GM03348 (cell line): Measurements from ENCODE around the gene RNF26.

Experiments used
- DNase-seq: peaks from one replicate; pipeline ENCODE4 v3.0.0; 2012; ENCODE audit warnings: low spot score

RNF26 gene

DNA sequence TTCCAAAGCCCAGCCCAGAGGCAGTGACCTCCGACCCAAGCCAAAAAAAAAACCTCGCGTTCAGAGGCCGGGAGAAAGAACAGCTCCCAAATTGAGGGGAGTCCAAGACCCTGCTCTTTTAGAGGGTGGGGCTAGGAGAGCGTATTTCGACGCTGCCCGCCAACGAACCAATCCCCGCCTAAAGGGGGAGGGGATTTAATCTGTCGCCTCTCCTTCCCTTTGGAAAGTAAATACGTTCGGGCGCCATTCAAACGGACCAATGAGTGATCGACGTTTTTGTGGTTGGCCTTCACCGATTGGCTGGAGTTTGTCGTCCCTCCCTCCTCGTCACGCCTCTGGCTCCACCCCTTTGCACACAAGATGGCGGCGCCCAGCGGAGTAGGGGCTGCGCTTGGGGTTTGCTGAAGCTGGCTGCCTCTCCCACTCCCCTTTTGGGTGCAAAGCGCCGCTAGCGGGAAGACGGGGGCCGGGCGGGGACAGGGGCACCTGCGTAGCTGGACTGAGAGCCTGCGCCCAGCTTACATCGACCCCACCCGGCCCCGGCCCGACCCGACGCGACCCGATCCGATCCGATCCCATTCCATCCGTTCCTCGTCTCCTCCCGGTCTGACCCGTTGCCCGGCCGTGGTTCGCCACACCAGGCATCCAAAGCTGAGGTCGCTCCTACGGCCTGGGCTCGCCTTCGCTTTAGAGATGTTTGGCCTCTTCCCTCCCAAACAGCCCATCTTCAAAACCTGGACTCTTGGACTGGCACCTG is at the start of gene RNF26:
Gene RNF26 (plus strand): TSS at position 354 of the 757 bp plus-strand sequence. CDS start 596 bp downstream, outside the sequence.
- peak; percentile 99 for DNase-seq

DNA sequence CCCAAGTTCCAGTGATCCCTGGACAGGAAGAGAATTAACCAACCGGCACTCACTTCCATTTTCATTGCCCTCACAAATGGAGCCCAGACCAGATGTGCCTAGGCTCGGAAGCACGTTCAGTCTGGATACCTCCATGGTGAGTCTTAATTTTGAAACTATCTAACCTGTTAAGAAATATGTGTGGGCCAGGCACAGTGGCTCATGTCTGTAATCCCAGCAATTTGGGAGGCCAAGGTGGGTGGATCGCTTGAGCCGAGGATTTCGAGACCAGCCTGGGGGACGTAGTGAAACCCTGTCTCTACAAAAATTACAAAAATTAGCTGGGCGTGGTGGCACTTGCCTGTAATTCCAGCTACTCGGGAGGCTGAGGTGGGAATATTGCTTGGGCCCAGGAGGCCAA is 48.9 kb upstream of the RNF26 start:
- no peak for DNase-seq

DNA sequence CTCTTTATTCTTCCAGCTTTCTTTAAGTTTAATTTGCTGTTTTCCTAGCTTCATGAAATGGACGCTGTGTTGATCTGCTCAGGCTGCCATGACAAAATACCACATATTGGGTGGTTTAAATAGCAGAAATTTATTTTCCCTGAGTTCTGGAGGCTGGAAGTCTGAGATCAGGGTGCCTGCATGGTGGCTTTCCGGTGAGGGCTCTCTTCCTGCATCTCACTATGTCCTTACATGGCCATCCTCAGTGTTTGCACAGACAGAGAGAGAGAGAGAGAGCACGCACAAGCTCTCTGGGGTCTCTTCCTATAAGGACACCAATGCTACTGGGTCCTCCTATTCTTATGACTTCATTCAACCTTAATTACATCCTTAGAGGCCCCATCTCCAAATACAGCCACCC is 46.1 kb upstream of the RNF26 start:
- no peak for DNase-seq

DNA sequence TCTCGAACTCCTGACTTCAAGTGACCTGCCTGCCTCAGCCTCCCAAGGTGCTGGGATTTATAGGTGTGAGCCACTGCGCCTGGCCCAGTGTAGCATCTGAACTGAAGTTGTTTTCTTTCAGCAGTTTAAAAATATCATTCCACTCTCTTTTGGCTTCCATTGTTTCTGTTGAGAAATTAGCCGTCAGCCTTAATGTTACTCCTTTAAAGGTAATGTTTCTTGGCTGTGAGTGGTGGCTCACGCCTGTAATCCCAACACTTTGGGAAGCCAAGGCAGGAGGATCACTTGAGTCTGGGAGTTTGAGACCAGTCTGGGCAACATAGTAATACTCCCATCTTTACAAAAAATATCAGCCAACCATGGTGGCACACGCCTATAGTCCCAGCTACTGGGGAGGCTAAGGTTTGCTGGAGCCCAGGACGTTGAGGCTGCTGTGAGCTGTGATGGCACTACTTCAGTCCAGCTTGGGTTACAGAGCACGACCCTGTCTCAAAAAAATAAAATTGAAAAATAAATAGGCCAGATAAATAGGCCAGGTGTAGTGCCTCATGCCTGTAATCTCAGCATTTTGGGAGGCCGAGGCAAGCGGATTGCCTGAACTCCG is 43.3 kb upstream of the RNF26 start:
- no peak for DNase-seq

DNA sequence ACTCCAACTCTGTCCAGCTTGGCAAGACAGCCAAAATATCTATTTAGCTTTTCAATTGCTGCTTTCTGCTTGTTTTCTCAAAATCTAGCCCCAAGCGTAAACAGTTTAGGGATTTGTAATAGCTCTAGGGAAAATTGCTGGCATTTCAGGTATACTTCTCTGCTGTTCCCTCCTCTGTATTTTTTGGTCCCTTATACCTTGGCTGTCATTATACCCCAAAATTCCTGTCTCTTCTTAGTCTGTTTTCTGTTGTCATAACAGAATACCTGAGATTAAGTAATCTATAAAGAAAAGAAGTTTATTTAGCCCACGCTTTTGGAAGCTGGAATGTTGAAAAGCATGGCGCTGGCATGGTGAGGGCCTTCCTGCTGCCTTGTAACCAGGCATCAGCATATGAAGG is 40.9 kb upstream of the RNF26 start:
- DNase-seq: no peak

- no peak for DNase-seq
Observed at GRCh38 chr11:119295178-119295577, 39.1 kb upstream of the RNF26 start.

GRCh38 chr11:119297938-119298337 is 36.4 kb upstream of the RNF26 start:
- DNase-seq: no peak

DNA sequence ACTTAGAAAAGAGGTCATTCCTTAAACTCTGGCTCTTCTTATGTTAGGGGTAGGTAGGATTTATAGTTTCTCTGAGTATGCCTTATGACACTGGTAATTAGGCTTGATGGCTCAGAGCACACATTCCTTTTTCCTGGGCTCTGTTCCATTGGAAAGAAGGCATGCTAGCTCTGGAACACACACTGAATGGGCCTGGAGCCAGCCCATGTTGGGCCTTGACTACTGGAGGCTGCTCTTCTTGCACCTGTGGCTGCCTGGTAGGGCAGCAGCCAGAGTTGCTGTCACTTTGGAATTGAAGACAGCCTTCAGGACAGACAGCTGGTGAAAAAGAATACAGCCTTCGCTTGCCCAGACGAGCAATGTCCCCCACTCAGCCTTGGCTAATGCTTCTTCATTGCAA is 35.6 kb upstream of the RNF26 start:
- no peak for DNase-seq

DNA sequence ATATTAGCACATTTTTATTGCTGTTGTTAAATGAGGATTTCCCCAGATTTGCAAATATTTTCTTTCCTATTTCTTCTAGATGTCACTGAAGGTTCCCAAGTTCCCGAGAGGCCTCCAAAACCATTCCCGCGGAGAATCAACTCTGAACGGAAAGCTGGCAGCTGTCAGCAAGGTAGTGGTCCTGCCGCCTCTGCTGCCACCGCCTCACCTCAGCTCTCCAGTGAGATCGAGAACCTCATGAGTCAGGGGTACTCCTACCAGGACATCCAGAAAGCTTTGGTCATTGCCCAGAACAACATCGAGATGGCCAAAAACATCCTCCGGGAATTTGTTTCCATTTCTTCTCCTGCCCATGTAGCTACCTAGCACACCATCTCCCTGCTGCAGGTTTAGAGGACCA is 34.9 kb upstream of the RNF26 start:
- DNase-seq: no peak

DNA sequence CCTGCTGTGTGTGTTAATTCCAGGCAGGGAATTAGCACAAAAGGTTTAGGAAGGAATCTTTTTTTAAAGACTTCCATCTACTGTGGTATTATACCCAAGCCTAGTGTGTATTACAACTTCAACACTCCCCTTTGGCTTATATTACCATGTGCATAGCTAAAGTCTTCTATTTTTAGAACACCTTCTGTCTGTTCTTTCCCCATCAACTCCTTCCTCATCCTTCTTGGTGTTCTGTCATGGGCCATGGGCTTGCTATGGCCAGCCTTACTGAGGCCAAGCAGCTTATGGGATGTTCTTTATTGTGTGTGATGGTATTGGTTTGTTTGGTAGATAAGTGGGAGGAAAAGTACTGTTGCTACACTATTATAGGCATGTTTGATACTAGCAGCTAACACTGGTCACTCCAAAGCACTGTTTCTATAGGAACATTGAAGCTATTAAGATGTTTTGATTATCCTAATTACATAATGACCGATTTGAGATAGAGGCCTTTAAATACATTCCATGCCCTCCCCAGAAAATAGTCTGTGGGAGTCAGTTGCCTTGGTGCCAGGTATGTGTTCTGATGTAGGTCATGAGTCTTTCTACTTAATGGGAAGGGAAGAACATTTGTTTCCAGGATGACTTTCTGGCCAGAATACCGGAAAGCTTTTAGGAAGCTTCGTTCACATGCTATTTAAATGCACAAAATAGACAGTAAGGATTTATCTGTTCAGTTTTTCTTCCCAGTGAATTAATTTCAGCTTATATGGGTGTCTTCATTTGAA is 33.9 kb upstream of the RNF26 start:
- no peak for DNase-seq

DNA sequence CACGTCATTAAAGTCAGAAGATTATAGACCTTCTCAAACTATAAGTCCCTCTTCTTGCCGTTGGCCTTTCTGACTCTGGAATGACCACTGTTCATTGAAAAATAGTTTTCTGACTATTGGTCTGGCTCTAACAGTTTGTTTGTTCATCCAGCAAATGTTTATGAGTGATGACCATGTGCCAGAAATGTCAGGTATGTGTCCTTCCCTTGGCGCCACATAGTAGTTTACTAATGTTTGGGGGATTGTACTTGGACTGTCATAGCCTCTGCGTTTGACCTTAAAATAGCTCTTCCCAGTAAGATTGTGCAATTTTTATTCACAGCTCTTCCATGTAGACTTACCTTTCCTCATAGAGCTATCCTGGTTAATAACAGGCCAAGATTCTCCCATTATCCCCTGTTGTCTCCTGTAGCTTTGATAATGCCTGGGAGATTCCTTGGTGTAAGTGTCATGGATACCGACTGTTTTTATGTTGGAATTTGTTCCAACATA is 31.1 kb upstream of the RNF26 start:
- no peak for DNase-seq

- DNase-seq: no peak
Observed at GRCh38 chr11:119305556-119306372, 28.6 kb upstream of the RNF26 start.

GRCh38 chr11:119306373-119306890 is 27.9 kb upstream of the RNF26 start:
- peak; percentile 58 for DNase-seq

GRCh38 chr11:119307219-119307618 is 27.1 kb upstream of the RNF26 start:
- no peak for DNase-seq

- no peak for DNase-seq
Observed at GRCh38 chr11:119307974-119308373, 26.4 kb upstream of the RNF26 start.

DNA sequence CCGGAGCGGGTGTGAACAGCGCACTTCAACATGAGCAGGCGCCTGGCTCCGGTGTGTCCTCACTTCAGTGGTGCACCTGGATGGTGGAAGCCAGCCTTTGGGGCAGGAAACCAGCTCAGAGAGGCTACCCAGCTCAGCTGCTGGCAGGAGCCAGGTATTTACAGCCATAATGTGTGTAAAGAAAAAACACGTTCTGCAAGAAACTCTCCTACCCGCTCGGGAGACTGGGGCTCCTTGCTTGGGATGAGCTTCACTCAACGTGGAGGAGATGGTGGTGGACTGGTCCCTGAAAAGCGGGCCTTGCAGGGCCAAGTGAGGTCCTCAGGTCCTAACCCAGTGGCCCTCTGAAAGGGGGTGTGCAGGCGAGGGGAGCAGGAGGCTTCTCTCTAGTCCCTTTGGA is 24.9 kb upstream of the RNF26 start:
- DNase-seq: no peak

GRCh38 chr11:119309953-119310681 is 24.2 kb upstream of the RNF26 start:
- no peak for DNase-seq

DNA sequence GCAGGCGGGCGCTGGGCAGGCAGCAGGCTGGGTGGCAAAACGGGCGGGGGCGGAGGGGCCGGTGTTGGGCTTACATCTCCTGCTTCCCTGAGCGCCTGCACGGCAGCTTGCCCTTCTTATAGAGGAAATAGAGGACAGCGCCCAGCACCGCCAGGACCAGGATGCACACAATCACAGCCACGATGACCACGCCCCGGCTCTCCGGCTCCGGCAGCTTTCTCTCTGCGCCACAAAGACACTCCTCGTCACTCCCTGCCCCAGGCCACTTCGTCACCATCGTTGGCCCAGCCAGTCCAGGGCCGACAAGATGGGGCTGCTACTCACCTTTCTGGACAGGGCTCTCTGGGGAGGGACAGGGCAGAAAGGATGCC is 23.7 kb upstream of the RNF26 start:
- DNase-seq: no peak

DNA sequence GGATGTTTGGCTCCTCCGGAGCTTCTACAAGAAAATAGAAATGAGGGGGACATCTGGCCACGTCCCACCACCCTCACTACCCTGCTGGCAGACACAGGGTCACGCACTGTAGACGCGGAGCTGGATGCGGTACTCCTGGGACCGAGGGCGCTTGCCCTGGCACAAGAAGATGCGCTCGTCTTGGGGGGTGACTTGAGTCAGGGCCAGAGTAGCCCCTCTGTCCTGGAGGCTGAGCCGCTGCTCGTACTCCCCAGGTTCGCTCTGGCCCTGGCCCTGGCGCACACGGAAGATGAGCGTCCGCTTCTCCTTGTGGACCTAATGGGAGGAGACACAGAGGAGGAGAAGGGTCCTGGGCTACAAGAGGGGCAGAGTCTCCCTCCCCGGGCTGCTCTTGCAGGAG is 19.6 kb upstream of the RNF26 start:
- no peak for DNase-seq

- no peak for DNase-seq
Observed at GRCh38 chr11:119315131-119316015, 19.0 kb upstream of the RNF26 start.
